A549 (cell line): ENCODE results near the gene IL17A.

ENCODE experiments used
- CBX8 ChIP-seq: fragments of 200-600 bp; sonication (generic); IDR thresholded peaks from 2 replicates; pipeline ENCODE4 v1.6.1; 2016
- CHD2 ChIP-seq: fragments of 150-350 bp; IDR thresholded peaks from 2 replicates; pipeline ENCODE4 v1.6.1; 2014; ENCODE audit warnings: low read length; ENCODE audit not compliant: partially characterized antibody
- EP300 ChIP-seq, 2 experiments: fragments of >200 bp; sonication (Bioruptor Twin); formaldehyde crosslinking; IDR thresholded peaks; 2 replicates in 1 of 2; 3 replicates in 1 of 2; pipeline ENCODE4 v1.6.1; 2016 to 2017
- JUNB ChIP-seq: fragments of >200 bp; sonication (Bioruptor Twin); formaldehyde crosslinking; IDR thresholded peaks from 2 replicates; pipeline ENCODE4 v1.6.1; 2016
- MAFK ChIP-seq: fragments of 450-650 bp; IDR thresholded peaks from 2 replicates; pipeline ENCODE4 v1.6.1; 2014; ENCODE audit not compliant: partially characterized antibody
- MAZ ChIP-seq: fragments of 150-350 bp; IDR thresholded peaks from 2 replicates; pipeline ENCODE4 v1.6.1; 2014; ENCODE audit warnings: antibody characterized with exemption, low read depth, low read length, borderline replicate concordance
- NPAS2 ChIP-seq: fragments of 250-450 bp; sonication (Bioruptor Pico); IDR thresholded peaks from 2 replicates; pipeline ENCODE4 v1.8.0; 2022; ENCODE audit warnings: mild to moderate bottlenecking, moderate library complexity, borderline replicate concordance
- POLR2A ChIP-seq: IDR thresholded peaks from 2 replicates; pipeline ENCODE4 v1.6.1; 2012; ENCODE audit warnings: mild to moderate bottlenecking, low read length
- POLR2AphosphoS2 ChIP-seq: conservative IDR thresholded peaks from 2 replicates; pipeline ENCODE4 v1.6.1; 2012; ENCODE audit warnings: low read length, improper control_type of control experiment, inconsistent platforms
- SMC3 ChIP-seq: fragments of >200 bp; sonication (Bioruptor Twin); formaldehyde crosslinking; IDR thresholded peaks from 3 replicates; pipeline ENCODE4 v1.6.1; 2018; ENCODE audit warnings: inconsistent platforms
- TF ChIP-seq, protein P1 (sequence below): fragments of >200 bp; sonication (Bioruptor Twin); formaldehyde crosslinking; IDR thresholded peaks from 3 replicates; pipeline ENCODE4 v1.5.1; 2016
- TF ChIP-seq, protein P2 (sequence below): fragments of 150-350 bp; IDR thresholded peaks from 2 replicates; pipeline ENCODE4 v1.6.1; 2014; ENCODE audit warnings: low read depth, mild to moderate bottlenecking, low read length
- TF ChIP-seq, protein P3 (sequence below): fragments of 200-600 bp; sonication (generic); IDR thresholded peaks from 2 replicates; pipeline ENCODE4 v1.6.1; 2016; ENCODE audit warnings: antibody characterized with exemption, mild to moderate bottlenecking, moderate library complexity
- TF ChIP-seq, protein P4 (sequence below): fragments of 450-650 bp; IDR thresholded peaks from 2 replicates; pipeline ENCODE4 v1.6.1; 2014; ENCODE audit warnings: antibody characterized with exemption

DNA sequence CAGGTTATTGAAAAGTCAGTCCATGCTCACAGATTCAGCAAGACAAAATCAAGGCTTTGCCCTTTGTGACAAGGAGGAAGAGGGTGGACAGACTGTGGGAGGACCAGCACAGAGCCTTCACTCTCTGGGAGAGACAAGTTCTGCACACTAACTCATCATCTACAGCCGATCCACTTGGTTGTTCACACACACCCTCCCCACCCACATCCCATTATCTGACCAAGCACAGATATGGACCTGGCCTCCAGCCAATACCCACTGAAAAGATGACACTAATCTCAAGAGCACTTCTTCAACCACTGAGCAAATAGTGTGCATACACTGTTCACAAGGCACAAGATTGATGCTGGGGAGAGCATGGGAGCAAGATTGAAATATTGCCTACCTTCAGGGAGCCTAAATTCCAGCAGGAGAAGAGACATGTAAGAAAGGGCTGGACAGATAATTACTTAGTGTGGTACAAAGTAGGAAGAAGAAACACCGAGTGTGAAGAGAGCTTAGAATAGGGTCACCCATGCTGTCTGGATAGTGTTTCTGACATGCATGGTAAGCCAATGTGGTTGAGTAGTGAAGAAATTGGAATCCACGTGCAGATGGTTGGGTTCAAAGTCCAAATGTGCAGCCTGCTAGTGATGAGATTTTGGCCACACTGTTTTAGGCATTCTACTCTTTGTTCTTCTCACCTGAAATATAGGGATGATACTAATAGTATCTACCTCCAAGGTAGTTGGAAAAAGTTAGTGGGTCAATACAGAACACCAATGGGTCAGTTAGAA lies 21.7 kb upstream of the IL17A start:
- TF ChIP-seq, protein P1, sequence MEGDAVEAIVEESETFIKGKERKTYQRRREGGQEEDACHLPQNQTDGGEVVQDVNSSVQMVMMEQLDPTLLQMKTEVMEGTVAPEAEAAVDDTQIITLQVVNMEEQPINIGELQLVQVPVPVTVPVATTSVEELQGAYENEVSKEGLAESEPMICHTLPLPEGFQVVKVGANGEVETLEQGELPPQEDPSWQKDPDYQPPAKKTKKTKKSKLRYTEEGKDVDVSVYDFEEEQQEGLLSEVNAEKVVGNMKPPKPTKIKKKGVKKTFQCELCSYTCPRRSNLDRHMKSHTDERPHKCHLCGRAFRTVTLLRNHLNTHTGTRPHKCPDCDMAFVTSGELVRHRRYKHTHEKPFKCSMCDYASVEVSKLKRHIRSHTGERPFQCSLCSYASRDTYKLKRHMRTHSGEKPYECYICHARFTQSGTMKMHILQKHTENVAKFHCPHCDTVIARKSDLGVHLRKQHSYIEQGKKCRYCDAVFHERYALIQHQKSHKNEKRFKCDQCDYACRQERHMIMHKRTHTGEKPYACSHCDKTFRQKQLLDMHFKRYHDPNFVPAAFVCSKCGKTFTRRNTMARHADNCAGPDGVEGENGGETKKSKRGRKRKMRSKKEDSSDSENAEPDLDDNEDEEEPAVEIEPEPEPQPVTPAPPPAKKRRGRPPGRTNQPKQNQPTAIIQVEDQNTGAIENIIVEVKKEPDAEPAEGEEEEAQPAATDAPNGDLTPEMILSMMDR: no peak
- TF ChIP-seq POLR2A: no peak
- TF ChIP-seq, protein P2, sequence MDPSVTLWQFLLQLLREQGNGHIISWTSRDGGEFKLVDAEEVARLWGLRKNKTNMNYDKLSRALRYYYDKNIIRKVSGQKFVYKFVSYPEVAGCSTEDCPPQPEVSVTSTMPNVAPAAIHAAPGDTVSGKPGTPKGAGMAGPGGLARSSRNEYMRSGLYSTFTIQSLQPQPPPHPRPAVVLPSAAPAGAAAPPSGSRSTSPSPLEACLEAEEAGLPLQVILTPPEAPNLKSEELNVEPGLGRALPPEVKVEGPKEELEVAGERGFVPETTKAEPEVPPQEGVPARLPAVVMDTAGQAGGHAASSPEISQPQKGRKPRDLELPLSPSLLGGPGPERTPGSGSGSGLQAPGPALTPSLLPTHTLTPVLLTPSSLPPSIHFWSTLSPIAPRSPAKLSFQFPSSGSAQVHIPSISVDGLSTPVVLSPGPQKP: no peak
- TF ChIP-seq, protein P3, sequence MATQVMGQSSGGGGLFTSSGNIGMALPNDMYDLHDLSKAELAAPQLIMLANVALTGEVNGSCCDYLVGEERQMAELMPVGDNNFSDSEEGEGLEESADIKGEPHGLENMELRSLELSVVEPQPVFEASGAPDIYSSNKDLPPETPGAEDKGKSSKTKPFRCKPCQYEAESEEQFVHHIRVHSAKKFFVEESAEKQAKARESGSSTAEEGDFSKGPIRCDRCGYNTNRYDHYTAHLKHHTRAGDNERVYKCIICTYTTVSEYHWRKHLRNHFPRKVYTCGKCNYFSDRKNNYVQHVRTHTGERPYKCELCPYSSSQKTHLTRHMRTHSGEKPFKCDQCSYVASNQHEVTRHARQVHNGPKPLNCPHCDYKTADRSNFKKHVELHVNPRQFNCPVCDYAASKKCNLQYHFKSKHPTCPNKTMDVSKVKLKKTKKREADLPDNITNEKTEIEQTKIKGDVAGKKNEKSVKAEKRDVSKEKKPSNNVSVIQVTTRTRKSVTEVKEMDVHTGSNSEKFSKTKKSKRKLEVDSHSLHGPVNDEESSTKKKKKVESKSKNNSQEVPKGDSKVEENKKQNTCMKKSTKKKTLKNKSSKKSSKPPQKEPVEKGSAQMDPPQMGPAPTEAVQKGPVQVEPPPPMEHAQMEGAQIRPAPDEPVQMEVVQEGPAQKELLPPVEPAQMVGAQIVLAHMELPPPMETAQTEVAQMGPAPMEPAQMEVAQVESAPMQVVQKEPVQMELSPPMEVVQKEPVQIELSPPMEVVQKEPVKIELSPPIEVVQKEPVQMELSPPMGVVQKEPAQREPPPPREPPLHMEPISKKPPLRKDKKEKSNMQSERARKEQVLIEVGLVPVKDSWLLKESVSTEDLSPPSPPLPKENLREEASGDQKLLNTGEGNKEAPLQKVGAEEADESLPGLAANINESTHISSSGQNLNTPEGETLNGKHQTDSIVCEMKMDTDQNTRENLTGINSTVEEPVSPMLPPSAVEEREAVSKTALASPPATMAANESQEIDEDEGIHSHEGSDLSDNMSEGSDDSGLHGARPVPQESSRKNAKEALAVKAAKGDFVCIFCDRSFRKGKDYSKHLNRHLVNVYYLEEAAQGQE: no peak
- TF ChIP-seq MAFK: no peak
- TF ChIP-seq, protein P4, sequence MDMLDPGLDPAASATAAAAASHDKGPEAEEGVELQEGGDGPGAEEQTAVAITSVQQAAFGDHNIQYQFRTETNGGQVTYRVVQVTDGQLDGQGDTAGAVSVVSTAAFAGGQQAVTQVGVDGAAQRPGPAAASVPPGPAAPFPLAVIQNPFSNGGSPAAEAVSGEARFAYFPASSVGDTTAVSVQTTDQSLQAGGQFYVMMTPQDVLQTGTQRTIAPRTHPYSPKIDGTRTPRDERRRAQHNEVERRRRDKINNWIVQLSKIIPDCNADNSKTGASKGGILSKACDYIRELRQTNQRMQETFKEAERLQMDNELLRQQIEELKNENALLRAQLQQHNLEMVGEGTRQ: no peak
- no peak for TF ChIP-seq JUNB
- TF ChIP-seq EP300 (IDR thresholded peaks at IDR 0.05): no peak
- TF ChIP-seq SMC3: no peak
- TF ChIP-seq CBX8: no peak
- TF ChIP-seq NPAS2 (CRISPR knock-in tag): no peak
- no peak for TF ChIP-seq POLR2AphosphoS2
- no peak for TF ChIP-seq CHD2
- TF ChIP-seq MAZ: no peak
